Measurements from ENCODE around the gene TMEM138.

Gene TMEM138

GRCh38 chr11:61392981-61393595, 30.9 kb downstream of the TMEM138 start:
- peaks cover 6% of the 10 kb centered on the region; the same call in 1 of the 2 replicates for H3K36me3 ChIP-seq (ENCODE audit: insufficient read depth, low read length)

GRCh38 chr11:61401173-61401572, 39.0 kb downstream of the TMEM138 start:
- no peak overlapping the region for H3K9ac ChIP-seq (ENCODE audit: low read depth, low read length)

More at GRCh38 chr11:61392981-61393595, 30.9 kb downstream of the TMEM138 start:
- peak overlapping the region; percentile 89 for H3K9ac ChIP-seq (ENCODE audit: low read depth, low read length)
- 0 out of 2 replicates have a peak, but pooled peaks cover 2% of the 10 kb centered on the region for H3K4me1 ChIP-seq (ENCODE audit: insufficient read depth, low read length)
- H3K9me3 ChIP-seq (ENCODE audit: control insufficient read depth, insufficient read depth, low read length): no peaks in the 10 kb centered on the region

GRCh38 chr11:61401573-61401972, 39.4 kb downstream of the TMEM138 start:
- H3K9me3 ChIP-seq (ENCODE audit: control insufficient read depth, insufficient read depth, low read length): no peaks in the 10 kb centered on the region
- no peak overlapping the region for H3K9ac ChIP-seq (ENCODE audit: low read depth, low read length)
- H3K4me1 ChIP-seq (ENCODE audit: insufficient read depth, low read length): no peaks in the 10 kb centered on the region
- H3K36me3 ChIP-seq (ENCODE audit: insufficient read depth, low read length): peaks cover 30% of the 10 kb centered on the region; the same call in 1 of the 2 replicates

More at GRCh38 chr11:61401173-61401572, 39.0 kb downstream of the TMEM138 start:
- Histone ChIP-seq H3K9me3 (ENCODE audit: control insufficient read depth, insufficient read depth, low read length) (no peaks in the 10 kb centered on the region), H3K4me1 (ENCODE audit: insufficient read depth, low read length) (no peaks in the 10 kb centered on the region), H3K36me3 (ENCODE audit: insufficient read depth, low read length) (peaks cover 27% of the 10 kb centered on the region; the same call in 1 of the 2 replicates)

- peaks cover 30% of the 10 kb centered on the region for H3K36me3 ChIP-seq (ENCODE audit: insufficient read depth, low read length)
- H3K4me1 ChIP-seq (ENCODE audit: insufficient read depth, low read length): no peaks in the 10 kb centered on the region
- no peak overlapping the region for H3K9ac ChIP-seq (ENCODE audit: low read depth, low read length)
- no peaks in the 10 kb centered on the region for H3K9me3 ChIP-seq (ENCODE audit: control insufficient read depth, insufficient read depth, low read length)
Observed at GRCh38 chr11:61403658-61404057, 41.5 kb downstream of the TMEM138 start.

GRCh38 chr11:61404103-61404502, 41.9 kb downstream of the TMEM138 start:
- Histone ChIP-seq H3K9me3 (ENCODE audit: control insufficient read depth, insufficient read depth, low read length) (no peaks in the 10 kb centered on the region), H3K9ac (ENCODE audit: low read depth, low read length) (no peak overlapping the region), H3K4me1 (ENCODE audit: insufficient read depth, low read length) (no peaks in the 10 kb centered on the region), H3K36me3 (ENCODE audit: insufficient read depth, low read length) (peaks cover 32% of the 10 kb centered on the region)

- peaks cover 32% of the 10 kb centered on the region for H3K36me3 ChIP-seq (ENCODE audit: insufficient read depth, low read length)
- H3K4me1 ChIP-seq (ENCODE audit: insufficient read depth, low read length): no peaks in the 10 kb centered on the region
- H3K9me3 ChIP-seq (ENCODE audit: control insufficient read depth, insufficient read depth, low read length): no peaks in the 10 kb centered on the region
- H3K9ac ChIP-seq (ENCODE audit: low read depth, low read length): no peak overlapping the region
Observed at GRCh38 chr11:61404641-61405040, 42.5 kb downstream of the TMEM138 start.

- H3K36me3 ChIP-seq (ENCODE audit: insufficient read depth, low read length): peaks cover 41% of the 10 kb centered on the region
- no peaks in the 10 kb centered on the region for H3K9me3 ChIP-seq (ENCODE audit: control insufficient read depth, insufficient read depth, low read length)
- no peak overlapping the region for H3K9ac ChIP-seq (ENCODE audit: low read depth, low read length)
- no peaks in the 10 kb centered on the region for H3K4me1 ChIP-seq (ENCODE audit: insufficient read depth, low read length)
Observed at GRCh38 chr11:61406067-61406466, 43.9 kb downstream of the TMEM138 start.

GRCh38 chr11:61406991-61407728, 45.0 kb downstream of the TMEM138 start:
- Histone ChIP-seq H3K4me1 (ENCODE audit: insufficient read depth, low read length) (no peaks in the 10 kb centered on the region), H3K36me3 (ENCODE audit: insufficient read depth, low read length) (peaks cover 49% of the 10 kb centered on the region), H3K9me3 (ENCODE audit: control insufficient read depth, insufficient read depth, low read length) (no peaks in the 10 kb centered on the region), H3K9ac (ENCODE audit: low read depth, low read length) (no peak overlapping the region)

- Histone ChIP-seq H3K9me3 (ENCODE audit: control insufficient read depth, insufficient read depth, low read length) (no peaks in the 10 kb centered on the region), H3K4me1 (ENCODE audit: insufficient read depth, low read length) (no peaks in the 10 kb centered on the region), H3K36me3 (ENCODE audit: insufficient read depth, low read length) (peaks cover 55% of the 10 kb centered on the region), H3K9ac (ENCODE audit: low read depth, low read length) (no peak overlapping the region)
Observed at GRCh38 chr11:61411589-61411988, 49.4 kb downstream of the TMEM138 start.

- H3K36me3 ChIP-seq (ENCODE audit: insufficient read depth, low read length): peaks cover 66% of the 10 kb centered on the region
Observed at GRCh38 chr11:61413496-61413895, 51.3 kb downstream of the TMEM138 start.

GRCh38 chr11:61414547-61414946, 52.4 kb downstream of the TMEM138 start:
- Histone ChIP-seq H3K36me3 (ENCODE audit: insufficient read depth, low read length) (peaks cover 67% of the 10 kb centered on the region), H3K9ac (ENCODE audit: low read depth, low read length) (no peak overlapping the region), H3K4me1 (ENCODE audit: insufficient read depth, low read length) (no peaks in the 10 kb centered on the region), H3K9me3 (ENCODE audit: control insufficient read depth, insufficient read depth, low read length) (no peaks in the 10 kb centered on the region)

More at GRCh38 chr11:61413496-61413895, 51.3 kb downstream of the TMEM138 start:
- H3K4me1 ChIP-seq (ENCODE audit: insufficient read depth, low read length): no peaks in the 10 kb centered on the region
- H3K9me3 ChIP-seq (ENCODE audit: control insufficient read depth, insufficient read depth, low read length): no peaks in the 10 kb centered on the region
- no peak overlapping the region for H3K9ac ChIP-seq (ENCODE audit: low read depth, low read length)

GRCh38 chr11:61415381-61415780, 53.2 kb downstream of the TMEM138 start:
- no peaks in the 10 kb centered on the region for H3K4me1 ChIP-seq (ENCODE audit: insufficient read depth, low read length)
- no peaks in the 10 kb centered on the region for H3K9me3 ChIP-seq (ENCODE audit: control insufficient read depth, insufficient read depth, low read length)
- H3K9ac ChIP-seq (ENCODE audit: low read depth, low read length): no peak overlapping the region
- H3K36me3 ChIP-seq (ENCODE audit: insufficient read depth, low read length): peaks cover 71% of the 10 kb centered on the region

- no peak overlapping the region for H3K9ac ChIP-seq (ENCODE audit: low read depth, low read length)
- H3K36me3 ChIP-seq (ENCODE audit: insufficient read depth, low read length): peaks cover 65% of the 10 kb centered on the region
Observed at GRCh38 chr11:61416941-61417340, 54.8 kb downstream of the TMEM138 start.

GRCh38 chr11:61417670-61418069, 55.5 kb downstream of the TMEM138 start:
- H3K36me3 ChIP-seq (ENCODE audit: insufficient read depth, low read length): peaks cover 62% of the 10 kb centered on the region
- no peaks in the 10 kb centered on the region for H3K9me3 ChIP-seq (ENCODE audit: control insufficient read depth, insufficient read depth, low read length)
- no peak overlapping the region for H3K9ac ChIP-seq (ENCODE audit: low read depth, low read length)
- no peaks in the 10 kb centered on the region for H3K4me1 ChIP-seq (ENCODE audit: insufficient read depth, low read length)

More at GRCh38 chr11:61416941-61417340, 54.8 kb downstream of the TMEM138 start:
- Histone ChIP-seq H3K9me3 (ENCODE audit: control insufficient read depth, insufficient read depth, low read length) (no peaks in the 10 kb centered on the region), H3K4me1 (ENCODE audit: insufficient read depth, low read length) (no peaks in the 10 kb centered on the region)

GRCh38 chr11:61418136-61418535, 56.0 kb downstream of the TMEM138 start:
- Histone ChIP-seq H3K36me3 (ENCODE audit: insufficient read depth, low read length) (peaks cover 61% of the 10 kb centered on the region), H3K9ac (ENCODE audit: low read depth, low read length) (no peak overlapping the region), H3K9me3 (ENCODE audit: control insufficient read depth, insufficient read depth, low read length) (no peaks in the 10 kb centered on the region), H3K4me1 (ENCODE audit: insufficient read depth, low read length) (no peaks in the 10 kb centered on the region)
